Activated CD4-positive, alpha-beta T cell treated with anti-CD3 and anti-CD28 coated beads, Interleukin-2, amount 10 ng/mL, durations not matched to agents 7 days and 5 days (primary cell): ENCODE measurements around the gene HLCS. TPM values are rescaled to one million over a fixed set of nuclear protein-coding genes. Genes with fewer than 3 reads are reported as not detected.

Experiments used
- CTCF ChIA-PET: fragments of 350-600 bp; sonication (Branson Sonifier 250); formaldehyde crosslinking; loops from one replicate; lab custom pipeline; 2021; ENCODE audit warnings: antibody characterized with exemption; lab: Charles Lee
- POLR2A ChIA-PET: fragments of 350-600 bp; sonication (Branson Sonifier 250); formaldehyde crosslinking; loops from one replicate; lab custom pipeline; 2021; ENCODE audit warnings: antibody characterized with exemption; lab: Charles Lee
- DNase-seq: peaks from one replicate; pipeline ENCODE4 v3.0.0-alpha.2; 2020
- H3K27ac Mint-ChIP-seq: one replicate; pipeline ENCODE4 v1.8.0; 2021; ENCODE audit warnings: mild to moderate bottlenecking, moderate library complexity, mixed read lengths
- H3K27me3 Mint-ChIP-seq: one replicate; pipeline ENCODE4 v1.8.0; 2021; ENCODE audit warnings: mixed read lengths
- H3K36me3 Mint-ChIP-seq: one replicate; pipeline ENCODE4 v1.8.0; 2021; ENCODE audit warnings: low read depth, mixed read lengths
- H3K4me1 Mint-ChIP-seq: one replicate; pipeline ENCODE4 v1.8.0; 2021; ENCODE audit warnings: mixed read lengths
- H3K4me3 Mint-ChIP-seq: one replicate; pipeline ENCODE4 v1.8.0; 2021; ENCODE audit warnings: mild to moderate bottlenecking, moderate library complexity, mixed read lengths
- H3K9me3 Mint-ChIP-seq: one replicate; pipeline ENCODE4 v1.8.0; 2021; ENCODE audit warnings: mixed read lengths
- total RNA-seq, 2 experiments: library from RNA; stranded (reverse); gene quantifications; one replicate each; pipeline ENCODE4 v1.2.3, GENCODE V29; 2021

HLCS gene
- total RNA-seq, 2 experiments from 2014 or later: 15.8 to 15.9 TPM

DNA sequence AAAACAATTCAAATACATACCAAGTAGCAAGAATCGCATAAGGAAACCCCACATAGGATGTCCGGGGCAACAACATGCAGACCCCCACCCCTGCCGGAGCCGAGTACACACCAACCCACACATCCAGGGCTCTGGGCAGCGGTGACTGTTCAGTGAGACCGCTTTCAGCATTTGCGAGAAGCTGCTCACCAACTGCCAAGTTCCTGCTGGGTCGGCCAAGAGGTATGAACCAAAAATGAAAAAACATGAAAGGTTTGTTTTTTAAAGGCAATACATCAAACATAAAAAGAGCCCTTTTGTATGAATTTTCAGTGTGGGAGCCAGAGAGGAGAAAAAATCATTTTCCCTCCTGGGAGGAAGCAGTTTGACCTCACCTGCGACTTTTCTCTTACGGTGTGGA lies 175.3 kb downstream of the HLCS start:
- Mint-ChIP-seq H3K4me3 (no peak overlapping the region), H3K27ac (no peak overlapping the region), H3K4me1 (no peaks in the 10 kb centered on the region), H3K9me3 (peaks cover 5% of the 10 kb centered on the region), H3K27me3 (no peaks in the 10 kb centered on the region), H3K36me3 (peaks cover 2% of the 10 kb centered on the region)
- ChIA-PET CTCF (no interaction called here), POLR2A (no interaction called here)
- no peak for DNase-seq

DNA sequence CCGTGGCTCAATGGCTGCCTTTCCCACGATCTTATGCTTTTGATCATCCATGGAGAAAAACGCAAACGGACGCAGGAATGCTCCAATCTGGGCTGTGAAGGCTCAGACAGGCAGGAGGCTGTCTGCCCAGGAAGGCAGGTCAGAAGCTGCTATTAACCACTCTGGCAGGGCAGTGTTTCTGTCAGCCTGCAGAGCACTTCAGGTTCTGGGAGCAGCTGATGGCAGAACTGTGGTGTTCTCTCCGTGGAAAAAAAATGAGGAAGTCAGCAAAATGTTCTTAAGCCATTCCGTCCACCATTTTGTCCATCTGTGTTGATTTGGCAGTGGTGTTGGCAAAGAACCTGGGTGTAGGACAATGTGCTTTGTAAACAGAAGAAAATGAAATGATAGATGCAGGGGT lies 175.9 kb downstream of the HLCS start:
- H3K36me3 Mint-ChIP-seq: no peaks in the 10 kb centered on the region
- CTCF ChIA-PET: no interaction called here
- DNase-seq: no peak
- no peak overlapping the region for H3K27ac Mint-ChIP-seq
- POLR2A ChIA-PET: no interaction called here
- H3K4me1 Mint-ChIP-seq: no peaks in the 10 kb centered on the region
- H3K4me3 Mint-ChIP-seq: no peak overlapping the region
- peaks cover 2% of the 10 kb centered on the region for H3K9me3 Mint-ChIP-seq
- no peaks in the 10 kb centered on the region for H3K27me3 Mint-ChIP-seq

DNA sequence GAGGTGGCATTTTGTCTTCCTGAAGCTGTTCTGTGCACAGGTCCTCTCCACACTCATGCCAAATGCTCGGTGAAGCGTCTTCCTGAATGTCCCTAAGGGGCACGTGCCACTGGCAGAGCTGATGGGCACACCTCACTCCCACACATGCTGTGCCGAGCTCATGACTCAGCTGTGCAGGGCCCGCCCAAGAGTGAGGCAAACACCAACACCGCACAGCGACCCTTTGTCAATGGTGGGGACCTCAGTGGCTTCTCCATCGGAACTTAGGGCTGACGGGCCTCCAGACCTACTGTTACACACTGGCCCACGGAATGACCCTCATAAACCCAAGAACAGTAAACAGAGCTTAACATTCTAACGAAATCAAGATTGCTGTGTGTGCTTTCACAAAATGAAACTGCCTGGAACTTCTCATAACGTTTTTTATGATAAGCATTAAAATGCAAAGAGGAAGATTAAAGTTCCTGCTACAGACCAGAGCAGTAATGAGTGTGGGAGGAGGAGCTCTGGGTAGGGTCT lies 178.3 kb downstream of the HLCS start:
- ChIA-PET POLR2A (no interaction called here), CTCF (no interaction called here)
- no peaks in the 10 kb centered on the region for H3K9me3 Mint-ChIP-seq
- H3K27ac Mint-ChIP-seq: no peak overlapping the region
- no peak for DNase-seq
- no peaks in the 10 kb centered on the region for H3K36me3 Mint-ChIP-seq
- H3K4me1 Mint-ChIP-seq: no peaks in the 10 kb centered on the region
- no peaks in the 10 kb centered on the region for H3K27me3 Mint-ChIP-seq
- no peak overlapping the region for H3K4me3 Mint-ChIP-seq

DNA sequence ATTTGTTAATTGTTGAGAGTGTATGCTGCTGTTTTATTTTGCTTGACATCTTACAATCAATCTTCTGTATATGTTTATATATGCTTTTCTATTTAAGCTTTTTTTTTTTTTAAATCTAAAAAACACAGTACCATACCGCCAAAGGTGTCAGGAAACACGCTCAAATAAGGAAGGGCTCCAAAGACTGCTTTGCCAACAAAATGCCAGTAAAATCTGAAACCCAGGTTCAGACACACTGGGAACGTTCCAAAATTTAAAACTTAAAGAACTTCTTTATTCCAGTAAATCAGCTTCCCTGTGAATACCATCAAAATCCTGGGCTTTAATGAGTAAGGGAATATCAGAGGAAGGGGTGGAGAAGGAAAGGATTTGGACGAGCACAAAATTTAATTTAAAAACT lies 180.3 kb downstream of the HLCS start:
- POLR2A ChIA-PET: no interaction called here
- Mint-ChIP-seq H3K4me3 (no peak overlapping the region), H3K27ac (no peak overlapping the region), H3K9me3 (no peaks in the 10 kb centered on the region), H3K4me1 (no peaks in the 10 kb centered on the region), H3K36me3 (no peaks in the 10 kb centered on the region), H3K27me3 (no peaks in the 10 kb centered on the region)
- CTCF ChIA-PET: no interaction called here
- DNase-seq: no peak

DNA sequence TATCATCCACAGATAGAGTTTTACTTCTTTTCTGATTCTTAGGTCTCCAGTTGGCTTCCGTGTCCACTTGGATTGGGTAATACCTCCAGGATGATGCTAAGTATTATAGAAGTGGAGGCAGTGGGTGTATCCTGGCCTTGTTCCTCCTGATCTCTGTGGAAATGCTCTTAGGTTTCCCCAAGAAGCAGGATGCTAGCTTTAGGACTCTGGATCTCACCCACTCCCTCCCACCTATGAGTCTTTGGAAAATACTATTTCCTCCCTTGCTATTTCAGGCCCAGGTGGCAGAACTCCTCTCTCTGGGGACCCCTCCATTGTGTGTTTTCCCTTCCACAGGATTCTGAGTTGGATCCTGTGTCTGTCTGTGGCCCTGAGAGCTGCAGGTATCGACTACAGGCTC lies 180.9 kb downstream of the HLCS start:
- CTCF ChIA-PET: interaction anchor here (0.6 kb wide), 1 partner anchor 161 kb away, joined by 4 read pairs; no protein-coding TSS in a partner anchor
- H3K9me3 Mint-ChIP-seq: no peaks in the 10 kb centered on the region
- H3K27me3 Mint-ChIP-seq: no peaks in the 10 kb centered on the region
- no peak overlapping the region for H3K4me3 Mint-ChIP-seq
- H3K36me3 Mint-ChIP-seq: no peaks in the 10 kb centered on the region
- POLR2A ChIA-PET: no interaction called here
- H3K27ac Mint-ChIP-seq: no peak overlapping the region
- H3K4me1 Mint-ChIP-seq: no peaks in the 10 kb centered on the region
- DNase-seq: no peak

DNA sequence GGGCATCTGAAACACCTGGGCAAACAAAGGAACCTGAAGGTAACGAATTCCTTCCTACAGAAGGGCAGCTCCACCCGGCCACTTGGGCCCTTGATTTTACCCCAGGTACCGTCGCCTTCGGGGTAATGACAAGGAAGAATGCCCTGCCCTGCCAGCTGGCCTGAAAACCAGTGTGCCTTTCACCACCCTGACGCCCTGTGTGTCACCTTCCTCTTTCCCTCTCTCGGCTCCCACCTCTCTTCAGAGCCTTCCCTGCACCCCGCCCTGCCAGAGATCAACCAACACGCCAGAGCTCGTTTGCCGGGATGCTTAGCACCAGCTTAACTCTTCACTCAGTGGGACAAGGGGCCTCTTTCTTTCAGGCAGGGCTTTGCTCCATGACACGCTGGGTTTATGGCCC lies 181.5 kb downstream of the HLCS start:
- no peaks in the 10 kb centered on the region for H3K9me3 Mint-ChIP-seq
- H3K36me3 Mint-ChIP-seq: no peaks in the 10 kb centered on the region
- no peak for DNase-seq
- no peaks in the 10 kb centered on the region for H3K27me3 Mint-ChIP-seq
- no peak overlapping the region for H3K27ac Mint-ChIP-seq
- POLR2A ChIA-PET: no interaction called here
- no peaks in the 10 kb centered on the region for H3K4me1 Mint-ChIP-seq
- H3K4me3 Mint-ChIP-seq: no peak overlapping the region
- CTCF ChIA-PET: interaction anchor here (0.6 kb wide), 1 partner anchor 161 kb away, joined by 4 read pairs; no protein-coding TSS in a partner anchor

DNA sequence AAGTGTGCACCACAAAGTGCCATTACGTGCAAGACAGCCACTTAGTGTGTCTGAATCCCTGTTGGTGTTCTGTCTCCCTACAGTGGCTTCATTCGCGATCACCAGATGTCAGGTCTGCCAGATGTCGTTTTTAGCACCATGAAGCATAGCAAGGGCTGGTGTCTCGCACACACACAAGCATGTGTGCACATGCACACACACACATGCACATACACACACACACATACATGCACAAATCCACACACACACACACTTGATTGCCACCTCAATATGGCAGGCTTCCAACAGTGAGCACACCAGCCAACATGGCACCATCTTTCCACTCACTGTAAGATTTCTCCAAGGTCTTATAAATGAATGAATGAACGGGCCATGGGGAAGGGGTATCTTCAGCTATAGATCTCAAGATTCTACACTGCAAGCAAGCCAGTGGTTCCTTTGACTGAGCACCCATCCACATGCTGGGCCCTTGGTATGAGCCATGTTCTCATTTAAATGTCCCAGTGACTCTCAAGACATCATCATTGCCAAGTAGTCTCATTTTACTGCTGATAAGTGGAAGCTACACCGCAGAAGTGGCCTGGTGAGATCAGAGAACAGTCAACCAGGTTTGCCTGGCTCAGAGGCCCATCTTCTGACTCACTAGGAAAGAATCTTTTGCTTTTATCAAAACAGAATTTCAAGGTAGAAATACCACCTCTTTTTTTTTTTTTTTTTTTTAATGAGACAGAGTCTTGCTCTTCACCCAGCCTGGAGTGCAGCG lies 182.7 kb downstream of the HLCS start:
- ChIA-PET POLR2A (no interaction called here), CTCF (no interaction called here)
- Mint-ChIP-seq H3K36me3 (no peaks in the 10 kb centered on the region), H3K4me3 (no peak overlapping the region), H3K27me3 (no peaks in the 10 kb centered on the region), H3K27ac (no peak overlapping the region), H3K4me1 (no peaks in the 10 kb centered on the region), H3K9me3 (no peaks in the 10 kb centered on the region)
- no peak for DNase-seq

DNA sequence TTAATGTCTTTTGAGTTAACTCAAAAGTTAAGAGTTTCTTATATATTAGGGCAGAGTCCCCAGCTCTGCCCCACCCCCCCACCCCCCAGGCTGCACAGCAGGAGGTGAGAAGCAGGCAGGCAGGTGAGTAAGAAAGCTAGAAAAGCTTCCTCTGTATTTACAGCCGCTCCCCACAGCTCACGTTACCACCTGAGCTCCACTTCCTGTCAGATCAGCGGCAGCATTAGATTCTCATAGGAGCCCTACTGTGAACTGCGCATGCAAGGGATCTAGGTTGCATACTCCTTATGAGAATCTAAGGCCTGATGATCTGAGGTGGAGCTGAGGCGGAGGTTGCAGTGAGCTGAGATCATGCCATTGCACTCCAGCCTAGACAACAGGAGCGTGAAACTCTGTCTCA lies 185.6 kb downstream of the HLCS start:
- CTCF ChIA-PET: no interaction called here
- no peaks in the 10 kb centered on the region for H3K27me3 Mint-ChIP-seq
- H3K27ac Mint-ChIP-seq: no peak overlapping the region
- H3K36me3 Mint-ChIP-seq: no peaks in the 10 kb centered on the region
- H3K4me1 Mint-ChIP-seq: no peaks in the 10 kb centered on the region
- H3K9me3 Mint-ChIP-seq: no peaks in the 10 kb centered on the region
- no peak overlapping the region for H3K4me3 Mint-ChIP-seq
- POLR2A ChIA-PET: no interaction called here
- DNase-seq: no peak

DNA sequence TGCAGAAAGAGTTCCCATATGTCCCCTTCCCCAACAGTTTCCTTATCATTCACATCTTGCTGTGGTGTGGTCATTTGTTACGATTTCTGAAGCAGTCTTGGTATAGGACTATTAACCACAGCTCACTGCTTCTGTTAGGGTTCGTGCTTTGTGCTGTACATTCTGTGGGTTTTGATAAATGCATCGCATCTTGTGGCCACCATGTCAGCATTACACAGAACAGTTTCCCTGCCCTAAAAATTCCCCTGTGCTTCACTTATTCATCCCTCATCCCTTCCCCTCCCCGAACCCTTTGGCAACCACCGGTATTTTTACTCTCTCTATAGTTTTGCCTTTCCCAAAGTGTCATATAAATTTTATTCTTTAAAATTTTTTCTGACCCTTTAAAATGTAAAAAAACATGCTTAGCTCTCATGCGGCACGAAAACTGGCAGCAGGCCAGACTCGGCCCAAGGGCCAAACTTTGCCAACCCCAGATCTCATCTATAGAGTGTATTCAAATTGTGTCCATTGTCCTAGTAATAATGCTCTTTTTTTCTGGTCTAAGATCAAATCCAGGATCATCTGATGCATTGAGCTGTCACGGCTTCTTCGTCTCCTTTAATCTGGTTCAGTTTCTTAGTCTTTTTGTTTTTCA lies 189.4 kb downstream of the HLCS start:
- H3K4me1 Mint-ChIP-seq: no peaks in the 10 kb centered on the region
- H3K27me3 Mint-ChIP-seq: no peaks in the 10 kb centered on the region
- no peaks in the 10 kb centered on the region for H3K36me3 Mint-ChIP-seq
- no peak overlapping the region for H3K4me3 Mint-ChIP-seq
- H3K27ac Mint-ChIP-seq: no peak overlapping the region
- DNase-seq: no peak
- ChIA-PET CTCF (no interaction called here), POLR2A (no interaction called here)
- no peaks in the 10 kb centered on the region for H3K9me3 Mint-ChIP-seq

DNA sequence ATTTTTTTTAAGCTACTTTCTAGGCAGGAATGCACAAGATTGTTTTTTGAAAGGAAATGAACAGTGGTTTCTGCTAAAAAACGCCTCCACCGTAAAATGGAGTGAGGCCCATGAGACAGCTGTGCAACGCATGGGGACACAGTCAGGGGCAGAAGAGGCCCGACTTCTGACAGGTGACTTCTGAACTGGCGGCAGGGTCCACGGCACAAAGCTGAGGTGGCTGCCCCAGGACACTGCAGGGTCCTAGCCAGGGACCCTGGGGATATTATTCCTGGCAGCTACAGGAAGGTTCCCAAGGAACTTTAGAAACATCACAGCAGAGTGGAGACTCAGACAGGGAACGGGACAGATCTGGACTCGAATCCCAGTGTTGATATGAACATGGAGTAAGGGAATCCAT lies 192.5 kb downstream of the HLCS start:
- ChIA-PET CTCF (interaction anchor here (0.8 to 1.4 kb wide), 3 partner anchors 9 to 20 kb away, joined by 3 read pairs; no protein-coding TSS in a partner anchor), POLR2A (no interaction called here)
- H3K27me3 Mint-ChIP-seq: no peaks in the 10 kb centered on the region

DNA sequence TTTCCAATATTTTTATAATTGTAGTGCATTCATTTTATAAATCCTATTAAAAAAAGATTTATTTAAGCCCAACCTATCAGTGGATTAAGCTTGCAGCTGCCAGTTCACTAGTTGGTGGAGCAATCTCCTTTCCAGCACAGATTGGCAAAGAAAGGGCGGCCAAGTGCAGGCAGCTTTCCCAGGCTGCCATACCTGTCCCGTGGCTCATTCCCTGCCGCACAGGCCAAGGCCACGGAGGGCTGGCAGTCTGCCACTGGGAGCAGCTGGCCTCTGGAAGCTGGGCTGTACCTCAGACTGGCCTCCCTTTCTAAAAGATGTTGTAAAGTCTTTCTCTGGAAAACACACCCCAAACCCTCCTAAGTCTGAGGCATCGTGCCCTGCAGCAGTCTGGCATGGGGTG lies 193.4 kb downstream of the HLCS start:
- CTCF ChIA-PET: interaction anchor here (0.8 to 1.6 kb wide), 4 partner anchors 9 to 20 kb away, joined by 3 to 5 read pairs (median 3); no protein-coding TSS in a partner anchor
- no peaks in the 10 kb centered on the region for H3K4me1 Mint-ChIP-seq
- DNase-seq: no peak
- no peak overlapping the region for H3K4me3 Mint-ChIP-seq
- H3K27ac Mint-ChIP-seq: no peak overlapping the region
- no peaks in the 10 kb centered on the region for H3K27me3 Mint-ChIP-seq
- POLR2A ChIA-PET: no interaction called here
- H3K9me3 Mint-ChIP-seq: no peaks in the 10 kb centered on the region
- H3K36me3 Mint-ChIP-seq: no peaks in the 10 kb centered on the region

More for the DNA sequence above, 192.5 kb downstream of the HLCS start:
- no peaks in the 10 kb centered on the region for H3K36me3 Mint-ChIP-seq
- H3K4me3 Mint-ChIP-seq: no peak overlapping the region
- no peaks in the 10 kb centered on the region for H3K9me3 Mint-ChIP-seq
- H3K27ac Mint-ChIP-seq: no peak overlapping the region
- no peak for DNase-seq
- no peaks in the 10 kb centered on the region for H3K4me1 Mint-ChIP-seq

DNA sequence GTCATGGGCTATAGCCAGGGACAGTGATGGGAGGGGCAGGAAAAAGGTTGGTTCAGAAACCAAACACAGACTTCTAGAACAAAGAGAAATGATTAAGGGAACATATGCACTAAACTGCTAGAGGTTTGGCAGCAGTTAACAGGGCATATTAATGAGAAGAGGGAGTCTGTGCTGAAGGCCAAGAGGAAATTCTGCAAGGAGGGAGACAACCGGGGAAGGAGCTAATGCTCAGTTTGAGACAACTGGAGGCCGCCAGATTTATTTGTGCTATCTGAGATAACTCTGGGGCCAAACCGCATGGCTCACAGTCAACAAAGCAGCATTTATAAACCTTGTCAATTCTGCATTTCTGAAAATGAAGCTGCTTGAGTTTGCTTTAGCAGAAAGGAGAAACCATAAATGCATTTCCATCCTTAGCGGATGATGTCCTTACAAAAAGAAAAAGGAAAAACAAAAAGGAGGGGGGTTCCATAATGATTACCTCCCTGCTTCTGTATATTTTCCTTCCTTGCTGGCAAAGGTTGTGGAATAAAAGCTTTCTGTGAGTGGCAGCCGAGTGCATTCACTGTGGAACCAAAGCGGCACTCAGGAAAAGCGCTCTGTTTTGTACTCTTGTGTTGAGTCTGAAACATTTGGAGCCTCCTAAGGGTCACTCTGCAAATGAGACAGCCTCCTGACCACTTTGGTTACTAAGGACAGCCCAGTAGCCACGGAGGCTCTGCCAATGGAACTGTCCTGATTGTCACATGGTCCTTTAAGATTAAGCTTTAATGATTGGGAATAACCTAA lies 197.2 kb downstream of the HLCS start:
- H3K9me3 Mint-ChIP-seq: no peaks in the 10 kb centered on the region
- CTCF ChIA-PET: no interaction called here

DNA sequence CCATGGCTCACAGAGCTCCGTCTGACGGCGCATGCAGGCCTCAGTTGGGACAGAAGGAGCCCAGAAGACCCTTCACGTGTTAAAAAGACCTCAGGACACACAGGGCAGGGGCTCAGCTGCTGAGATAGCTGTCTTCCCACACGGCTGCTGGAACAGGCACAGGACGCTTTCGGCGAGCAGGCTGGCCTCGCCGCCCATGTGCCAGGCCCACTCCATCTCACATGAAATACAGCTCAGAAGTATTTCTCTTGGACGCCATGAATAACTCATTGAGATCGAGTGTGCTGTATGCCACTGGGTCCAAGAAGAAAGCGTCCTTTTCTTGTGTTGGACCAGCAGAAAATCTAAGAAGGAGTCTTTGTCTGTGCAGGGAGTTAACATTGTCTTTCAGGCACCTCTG lies 198.0 kb downstream of the HLCS start:
- no peaks in the 10 kb centered on the region for H3K4me1 Mint-ChIP-seq
- no peak for DNase-seq
- H3K9me3 Mint-ChIP-seq: no peaks in the 10 kb centered on the region
- no peaks in the 10 kb centered on the region for H3K36me3 Mint-ChIP-seq
- H3K27ac Mint-ChIP-seq: no peak overlapping the region
- CTCF ChIA-PET: no interaction called here
- no peak overlapping the region for H3K4me3 Mint-ChIP-seq
- POLR2A ChIA-PET: no interaction called here
- no peaks in the 10 kb centered on the region for H3K27me3 Mint-ChIP-seq

More for the DNA sequence above, 197.2 kb downstream of the HLCS start:
- Mint-ChIP-seq H3K27ac (no peak overlapping the region), H3K4me3 (no peak overlapping the region), H3K4me1 (no peaks in the 10 kb centered on the region), H3K36me3 (no peaks in the 10 kb centered on the region), H3K27me3 (no peaks in the 10 kb centered on the region)
- POLR2A ChIA-PET: no interaction called here
- no peak for DNase-seq
